Stomach (tissue), 9 donors: ENCODE results near the gene GPR32. TPM values are rescaled to one million over a fixed set of nuclear protein-coding genes. Genes with fewer than 3 reads are reported as not detected.
A peak's percentile ranks its signal among the peaks of the same experiment; 100 is the strongest.

Experiments used
- DNase-seq, 2 donors: peaks; one replicate each; pipeline versions ENCODE4 v3.0.0 to v3.0.0-alpha.2; 2013 to 2019
- H3K27ac ChIP-seq, 5 donors: fragments of 200-600 bp in 4 of 5; sonication (generic) in 4 of 5; one replicate each; pipeline ENCODE4 v1.5.1; 2013 to 2019; ENCODE audit warnings: mild to moderate bottlenecking in 1 of 5, moderate library complexity in 1 of 5
- H3K27me3 ChIP-seq, 3 donors: fragments of 200-600 bp; sonication (generic); one replicate each; pipeline ENCODE4 v1.5.1; 2017 to 2019; ENCODE audit warnings: mixed run types in 1 of 3
- H3K36me3 ChIP-seq, 4 donors: fragments of 200-600 bp; sonication (generic); 1 replicate in 3 of 4; 2 replicates in 1 of 4; pipeline ENCODE4 v1.5.1; 2016 to 2019
- H3K4me1 ChIP-seq, 4 donors: fragments of 200-600 bp; sonication (generic); one replicate each; pipeline ENCODE4 v1.5.1; 2016 to 2019
- H3K4me3 ChIP-seq, 4 donors: fragments of 200-600 bp; sonication (generic) in 3 of 4; one replicate each; pipeline ENCODE4 v1.5.1; 2016 to 2019; ENCODE audit warnings: mild to moderate bottlenecking in 1 of 4
- H3K9me3 ChIP-seq, 4 donors: fragments of 200-600 bp; sonication (generic); one replicate each; pipeline ENCODE4 v1.5.1; 2016 to 2019
- EP300 ChIP-seq: sonication (generic); formaldehyde crosslinking; IDR thresholded peaks from one replicate; pipeline ENCODE4 v1.6.1; 2017; ENCODE audit warnings: antibody characterized with exemption
- POLR2A ChIP-seq, 4 donors: fragments of 450-650 bp; IDR thresholded peaks; one replicate each; pipeline ENCODE4 v1.6.1; 2016; ENCODE audit warnings: antibody characterized with exemption in 4 of 4, control low read depth in 2 of 4, mild to moderate bottlenecking in 1 of 4, moderate library complexity in 1 of 4
- POLR2AphosphoS5 ChIP-seq, 3 donors: sonication (generic); formaldehyde crosslinking; IDR thresholded peaks; one replicate each; pipeline ENCODE4 v1.6.1; 2016; ENCODE audit warnings: antibody characterized with exemption in 3 of 3
- WGBS, 5 donors: extraction: QIAGEN DNeasy Blood & Tissue Kit in 3 of 5; methylation state at CpG; one replicate each; pipeline versions ENCODE4 v1.1.5 to v1.1.7; 2013 to 2018; 5-methylcytosine and 5-hydroxymethylcytosine counted together
- intact Hi-C: fragments of 100-400 bp; cut with DNase I; formaldehyde crosslinking; loops from one replicate; pipeline ENCODE4 v1.15.1; 2023; ENCODE audit warnings: low total_unique reads
- polyA plus RNA-seq, 3 donors: library from polyadenylated mRNA; stranded (reverse); fragments of 200-250 nt; gene quantifications; one replicate each; pipeline ENCODE4 v1.2.3, GENCODE V29; 2013
- total RNA-seq, 5 donors: library from RNA; depleted of rRNA; stranded (reverse); fragments of >200 nt; gene quantifications; one replicate each; pipeline versions ENCODE4 v1.1.0 to v1.2.3, GENCODE V29; 2014 to 2016
- TF ChIP-seq, protein P1 (sequence below), 7 experiments: fragments of 450-650 bp in 4 of 7; fragments of 200-600 bp in 3 of 7; sonication (generic) in 3 of 7; IDR thresholded peaks; one replicate each; pipeline ENCODE4 v1.5.1; 2016 to 2019; ENCODE audit warnings: antibody characterized with exemption in 7 of 7, control low read depth in 2 of 7, mild to moderate bottlenecking in 1 of 7
- donor health status: healthy with polysubstance abuse.
- donor health status: Bipolar disorder and iron deficiency.
- donor health status: healthy.

Gene GPR32
- total and polyA plus RNA-seq, 8 donors: not detected

DNA sequence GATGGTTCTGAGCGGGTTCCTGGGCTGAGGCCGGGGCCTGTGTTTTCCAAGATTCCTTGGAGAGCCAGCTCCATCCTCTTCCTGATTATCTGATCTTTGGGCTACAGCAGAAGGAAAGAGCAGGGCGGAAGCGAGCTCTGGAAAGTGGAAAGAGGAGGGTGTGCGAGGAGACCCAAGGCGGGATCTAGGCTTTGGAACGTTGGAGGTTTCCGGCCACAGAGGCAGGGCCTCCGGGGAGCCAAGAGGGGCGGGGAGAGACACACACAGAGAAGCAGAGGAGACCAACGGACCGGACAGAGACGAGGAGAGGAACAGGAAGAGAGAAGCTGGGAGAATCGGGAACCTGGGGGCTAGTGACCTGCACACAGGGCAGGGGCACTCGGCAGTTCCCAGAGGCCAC lies 47.2 kb upstream of the GPR32 start, which contains the start of gene CLEC11A:
Gene CLEC11A (plus strand): TSS at position 296 of the 400 bp plus-strand sequence. CDS start 162 bp downstream, outside the sequence.
- Histone ChIP-seq H3K4me1 (peaks cover 25 to 58% (median 43%) of the 10 kb centered on the region in 4 donors), H3K4me3 (peak within 1 kb of the TSS; percentile 50 to 63 (median 62)), H3K27me3 (peaks cover 9 to 93% (median 73%) of the 10 kb centered on the region in 3 donors), H3K9me3 (no peaks in the 10 kb centered on the region), H3K36me3 (no peaks in the 10 kb centered on the region), H3K27ac (peak within 1 kb of the TSS in 4 of 5 donors; percentile 46 to 70 (median 62))
- peak in 1 of 2 donors; percentile 87 for DNase-seq
- 9 to 24% (median 20%) methylated on average over 15 of the region's 15 CpGs for WGBS, 5 donors
- intact Hi-C loops: no loop called here
- no peak for TF ChIP-seq POLR2AphosphoS5 (IDR thresholded peaks at IDR 0.05)
- TF ChIP-seq, protein P1, sequence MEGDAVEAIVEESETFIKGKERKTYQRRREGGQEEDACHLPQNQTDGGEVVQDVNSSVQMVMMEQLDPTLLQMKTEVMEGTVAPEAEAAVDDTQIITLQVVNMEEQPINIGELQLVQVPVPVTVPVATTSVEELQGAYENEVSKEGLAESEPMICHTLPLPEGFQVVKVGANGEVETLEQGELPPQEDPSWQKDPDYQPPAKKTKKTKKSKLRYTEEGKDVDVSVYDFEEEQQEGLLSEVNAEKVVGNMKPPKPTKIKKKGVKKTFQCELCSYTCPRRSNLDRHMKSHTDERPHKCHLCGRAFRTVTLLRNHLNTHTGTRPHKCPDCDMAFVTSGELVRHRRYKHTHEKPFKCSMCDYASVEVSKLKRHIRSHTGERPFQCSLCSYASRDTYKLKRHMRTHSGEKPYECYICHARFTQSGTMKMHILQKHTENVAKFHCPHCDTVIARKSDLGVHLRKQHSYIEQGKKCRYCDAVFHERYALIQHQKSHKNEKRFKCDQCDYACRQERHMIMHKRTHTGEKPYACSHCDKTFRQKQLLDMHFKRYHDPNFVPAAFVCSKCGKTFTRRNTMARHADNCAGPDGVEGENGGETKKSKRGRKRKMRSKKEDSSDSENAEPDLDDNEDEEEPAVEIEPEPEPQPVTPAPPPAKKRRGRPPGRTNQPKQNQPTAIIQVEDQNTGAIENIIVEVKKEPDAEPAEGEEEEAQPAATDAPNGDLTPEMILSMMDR (IDR thresholded peaks at IDR 0.05): no peak

DNA sequence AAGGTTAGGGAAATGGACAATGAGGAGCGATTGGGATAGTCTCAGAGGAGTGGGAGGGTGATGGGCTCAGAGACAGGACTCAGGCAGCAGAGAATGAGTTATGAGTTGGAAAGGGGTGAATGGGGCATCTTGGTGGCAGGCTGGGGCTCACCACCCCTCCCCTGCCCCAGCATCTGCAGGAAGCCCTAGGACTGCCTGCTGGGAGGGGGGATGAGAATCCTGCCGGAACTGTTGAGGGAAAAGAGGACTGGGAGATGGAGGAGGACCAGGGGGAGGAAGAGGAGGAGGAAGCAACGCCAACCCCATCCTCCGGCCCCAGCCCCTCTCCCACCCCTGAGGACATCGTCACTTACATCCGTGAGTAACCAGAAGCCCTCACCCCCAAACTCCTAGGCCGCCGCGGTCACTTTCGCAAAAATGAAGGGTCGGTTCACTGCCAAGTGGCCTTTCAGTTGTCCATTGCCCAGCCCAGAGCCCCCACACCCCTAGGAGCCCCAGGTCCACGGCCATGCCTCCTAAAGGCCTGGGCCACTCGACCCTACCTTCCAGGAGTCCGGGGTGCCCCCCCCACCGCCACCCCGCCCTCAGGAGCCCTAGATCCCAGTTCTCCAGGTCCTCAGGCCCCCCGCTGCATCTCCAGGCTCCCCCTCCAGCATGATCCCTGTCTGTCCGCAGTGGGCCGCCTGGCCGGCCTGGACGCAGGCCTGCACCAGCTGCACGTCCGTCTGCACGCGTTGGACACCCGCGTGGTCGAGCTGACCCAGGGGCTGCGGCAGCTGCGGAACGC lies 46.3 kb upstream of the GPR32 start:
- Histone ChIP-seq H3K27me3 (peaks cover 3 to 90% (median 67%) of the 10 kb centered on the region in 3 donors), H3K36me3 (no peaks in the 10 kb centered on the region), H3K9me3 (no peaks in the 10 kb centered on the region), H3K4me1 (peaks cover 17 to 53% (median 37%) of the 10 kb centered on the region in 4 donors), H3K27ac (peak overlapping the region in 4 of 5 donors; percentile 46 to 70 (median 62)), H3K4me3 (peak overlapping the region; percentile 50 to 63 (median 62))
- no peak for TF ChIP-seq POLR2AphosphoS5 (IDR thresholded peaks at IDR 0.05)
- TF ChIP-seq, protein P1 (IDR thresholded peaks at IDR 0.05): no peak
- TF ChIP-seq EP300: no peak
- no peak for TF ChIP-seq POLR2A (IDR thresholded peaks at IDR 0.05)
- DNase-seq: peak in 1 of 2 donors; percentile 30
- intact Hi-C loops: no loop called here
- WGBS, 5 donors: 6 to 13% (median 10%) methylated on average over 12 to 31 of the region's 31 CpGs

DNA sequence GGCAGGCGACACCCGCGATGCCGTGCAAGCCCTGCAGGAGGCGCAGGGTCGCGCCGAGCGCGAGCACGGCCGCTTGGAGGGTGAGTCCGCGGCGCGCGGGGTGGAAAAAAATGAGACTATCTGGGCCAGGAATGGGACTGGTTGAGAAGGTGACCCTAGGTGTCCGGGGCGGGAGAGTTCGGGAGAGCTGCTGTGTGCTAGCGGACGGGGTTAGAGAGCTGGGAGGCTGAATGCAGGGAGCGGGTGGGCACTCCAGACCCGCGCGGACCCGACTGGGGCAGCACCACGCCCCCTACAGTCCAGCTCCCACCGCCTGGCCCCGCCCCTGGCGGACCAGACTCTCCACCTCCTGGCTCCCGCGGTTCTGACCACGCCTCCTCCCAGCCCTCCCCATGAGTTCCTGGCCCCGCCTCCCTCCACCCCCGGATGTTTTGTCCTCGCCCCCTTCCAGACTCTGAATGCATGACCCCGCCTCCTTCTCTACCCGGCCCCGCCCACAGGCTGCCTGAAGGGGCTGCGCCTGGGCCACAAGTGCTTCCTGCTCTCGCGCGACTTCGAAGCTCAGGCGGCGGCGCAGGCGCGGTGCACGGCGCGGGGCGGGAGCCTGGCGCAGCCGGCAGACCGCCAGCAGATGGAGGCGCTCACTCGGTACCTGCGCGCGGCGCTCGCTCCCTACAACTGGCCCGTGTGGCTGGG lies 45.6 kb upstream of the GPR32 start:
- peak; percentile 95 to 100 for DNase-seq
- peak overlapping the region; percentile 50 to 63 (median 62) for H3K4me3 ChIP-seq
- peaks cover 0 to 88% (median 60%) of the 10 kb centered on the region in 3 donors for H3K27me3 ChIP-seq
- no peaks in the 10 kb centered on the region for H3K9me3 ChIP-seq
- no peaks in the 10 kb centered on the region for H3K36me3 ChIP-seq
- peaks cover 10 to 45% (median 30%) of the 10 kb centered on the region in 4 donors for H3K4me1 ChIP-seq
- H3K27ac ChIP-seq: peak overlapping the region; percentile 22 to 79 (median 67)
- WGBS, 5 donors: 2 to 5% (median 3%) methylated on average over 35 to 65 of the region's 65 CpGs
- intact Hi-C loops: no loop called here
- TF ChIP-seq EP300: no peak
- TF ChIP-seq, protein P1 (IDR thresholded peaks at IDR 0.05): peak in 5 of 7 experiments; percentile 17 to 74 (median 59)
- peak; percentile 37 to 83 (median 68) for TF ChIP-seq POLR2AphosphoS5 (IDR thresholded peaks at IDR 0.05)
- no peak for TF ChIP-seq POLR2A (IDR thresholded peaks at IDR 0.05)

DNA sequence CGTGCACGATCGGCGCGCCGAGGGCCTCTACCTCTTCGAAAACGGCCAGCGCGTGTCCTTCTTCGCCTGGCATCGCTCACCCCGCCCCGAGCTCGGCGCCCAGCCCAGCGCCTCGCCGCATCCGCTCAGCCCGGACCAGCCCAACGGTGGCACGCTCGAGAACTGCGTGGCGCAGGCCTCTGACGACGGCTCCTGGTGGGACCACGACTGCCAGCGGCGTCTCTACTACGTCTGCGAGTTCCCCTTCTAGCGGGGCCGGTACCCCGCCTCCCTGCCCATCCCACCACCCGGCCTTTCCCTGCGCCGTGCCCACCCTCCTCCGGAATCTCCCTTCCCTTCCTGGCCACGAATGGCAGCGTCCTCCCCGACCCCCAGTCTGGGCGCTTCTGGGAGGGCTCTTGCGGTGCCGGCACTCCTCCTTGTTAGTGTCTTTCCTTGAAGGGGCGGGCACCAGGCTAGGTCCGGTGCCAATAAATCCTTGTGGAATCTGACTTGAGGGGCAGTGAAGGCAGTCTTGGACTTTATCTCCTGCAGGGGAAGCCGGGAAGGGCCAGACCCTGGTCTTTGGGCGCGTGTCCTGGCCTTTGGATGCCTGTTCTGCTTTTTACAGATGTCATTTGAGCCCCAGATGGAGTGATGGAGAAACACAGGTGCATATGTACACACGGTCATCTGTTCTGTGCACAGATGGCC lies 44.9 kb upstream of the GPR32 start:
- Histone ChIP-seq H3K27me3 (peaks cover 0 to 81% (median 53%) of the 10 kb centered on the region in 3 donors), H3K36me3 (no peaks in the 10 kb centered on the region), H3K9me3 (no peaks in the 10 kb centered on the region), H3K4me1 (peaks cover 10 to 43% (median 30%) of the 10 kb centered on the region in 4 donors), H3K27ac (peak overlapping the region; percentile 22 to 79 (median 67)), H3K4me3 (peak overlapping the region; percentile 50 to 63 (median 62))
- TF ChIP-seq EP300 (no peak), POLR2A (IDR thresholded peaks at IDR 0.05) (no peak), POLR2AphosphoS5 (IDR thresholded peaks at IDR 0.05) (no peak)
- TF ChIP-seq, protein P1 (IDR thresholded peaks at IDR 0.05): no peak
- 3 to 14% (median 6%) methylated on average over 37 to 52 of the region's 52 CpGs for WGBS, 5 donors
- no peak for DNase-seq
- intact Hi-C loops: no loop called here
